Measurements from ENCODE around the gene FMN2. TPM values are rescaled to one million over a fixed set of nuclear protein-coding genes. Genes with fewer than 3 reads are reported as not detected.

FMN2 gene
- total RNA-seq, 1 donor from 2014 or later = not detected

DNA sequence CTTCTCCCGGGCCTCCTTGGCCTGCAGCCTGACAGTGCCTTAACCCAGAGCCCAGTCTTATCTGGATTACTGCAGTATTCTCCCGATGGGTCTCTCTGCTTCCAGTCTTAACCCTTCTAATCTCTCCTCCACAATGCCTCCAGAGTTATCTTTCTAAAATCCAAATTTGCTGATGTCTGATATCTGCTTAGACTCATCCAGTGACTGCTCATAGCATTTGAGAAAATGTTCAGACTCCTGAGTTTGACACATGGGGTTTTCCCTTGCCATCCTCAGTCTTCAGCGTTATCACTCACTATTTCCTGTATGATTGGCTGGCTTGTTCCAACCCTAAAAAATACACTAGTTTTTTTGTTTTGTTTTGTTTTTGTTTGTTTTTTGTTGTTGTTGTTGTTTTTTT lies 102.0 kb downstream of the FMN2 start:
- intact Hi-C loops (cut with micrococcal nuclease) = loop anchor here (5.0 kb wide), 1 partner anchor 419 kb away; the partner anchor contains the start of gene GREM2

DNA sequence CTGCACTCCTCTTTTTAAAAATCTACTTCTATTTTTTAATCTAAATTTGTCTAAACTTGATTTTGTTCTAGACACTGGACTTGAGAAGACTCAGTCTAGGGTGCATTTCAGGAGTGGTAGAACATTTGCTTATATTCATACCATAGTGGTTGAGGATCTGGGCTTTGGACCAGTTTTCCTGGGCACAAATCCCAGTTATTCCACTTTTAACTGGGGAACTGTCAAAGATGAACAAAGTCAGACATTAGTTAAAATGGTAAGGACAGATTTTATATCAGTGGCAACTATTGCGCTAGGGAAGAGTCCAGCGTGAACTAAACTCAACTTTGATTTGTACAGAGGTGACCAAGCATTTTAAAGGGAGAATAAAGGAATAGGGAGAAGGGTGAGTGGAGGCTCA lies 102.4 kb downstream of the FMN2 start:
- intact Hi-C loops (cut with micrococcal nuclease) = loop anchor here (5.0 kb wide), 1 partner anchor 418 kb away; the partner anchor contains the start of gene GREM2

DNA sequence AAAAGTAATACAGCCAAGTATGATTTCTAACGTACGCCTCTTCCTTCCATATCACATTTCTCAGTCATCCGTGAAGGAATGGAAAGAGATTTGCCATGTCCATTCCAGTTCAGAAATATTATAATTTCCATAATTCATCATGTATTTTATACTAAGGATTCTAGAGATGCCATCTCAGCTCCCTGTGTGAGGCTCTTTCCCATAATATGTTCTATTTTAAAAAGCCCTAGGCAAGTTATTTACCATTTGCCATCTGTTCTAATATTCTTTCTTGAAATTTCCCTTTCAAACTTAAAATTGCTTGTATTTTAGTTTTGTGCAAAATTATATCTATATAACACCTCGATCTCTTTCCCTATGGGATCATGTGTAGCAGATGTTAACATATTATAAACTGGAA lies 106.7 kb downstream of the FMN2 start:
- intact Hi-C loops (cut with micrococcal nuclease) = no loop called here

GRCh38 chr1:240199758-240200645 lies 108.3 kb downstream of the FMN2 start:
- intact Hi-C loops (cut with micrococcal nuclease) = no loop called here

- intact Hi-C loops (cut with micrococcal nuclease) = no loop called here
These were observed 110.2 kb downstream of the FMN2 start for GRCh38 chr1:240201931-240202330.

- intact Hi-C loops (cut with micrococcal nuclease) = no loop called here
These were observed 115.5 kb downstream of the FMN2 start for GRCh38 chr1:240207073-240207709.

- intact Hi-C loops (cut with micrococcal nuclease) = no loop called here
These were observed 118.3 kb downstream of the FMN2 start for GRCh38 chr1:240210026-240210425.

- intact Hi-C loops (cut with micrococcal nuclease) = no loop called here
These were observed 120.9 kb downstream of the FMN2 start for GRCh38 chr1:240212556-240212955.

GRCh38 chr1:240217403-240217802 lies 125.7 kb downstream of the FMN2 start:
- intact Hi-C loops (cut with micrococcal nuclease) = no loop called here

DNA sequence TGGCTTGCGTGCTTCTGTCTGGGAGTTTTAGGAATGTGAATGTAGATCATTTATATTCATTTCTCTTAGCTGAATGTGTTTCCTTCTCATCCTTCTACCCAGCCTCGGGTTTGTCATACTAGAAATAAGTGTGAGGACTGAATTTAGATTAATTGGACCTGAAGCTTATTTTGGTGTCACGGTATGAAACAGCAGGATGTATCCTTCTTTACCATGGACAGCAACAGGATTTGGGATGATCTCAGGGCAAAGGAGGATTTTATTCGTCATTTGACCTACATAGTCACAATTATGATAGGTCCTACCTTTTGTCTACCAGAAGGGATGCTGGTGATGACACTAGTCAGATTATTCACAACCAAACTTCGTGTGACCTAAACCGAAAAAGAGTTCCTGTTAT lies 127.4 kb downstream of the FMN2 start:
- intact Hi-C loops (cut with micrococcal nuclease) = no loop called here

DNA sequence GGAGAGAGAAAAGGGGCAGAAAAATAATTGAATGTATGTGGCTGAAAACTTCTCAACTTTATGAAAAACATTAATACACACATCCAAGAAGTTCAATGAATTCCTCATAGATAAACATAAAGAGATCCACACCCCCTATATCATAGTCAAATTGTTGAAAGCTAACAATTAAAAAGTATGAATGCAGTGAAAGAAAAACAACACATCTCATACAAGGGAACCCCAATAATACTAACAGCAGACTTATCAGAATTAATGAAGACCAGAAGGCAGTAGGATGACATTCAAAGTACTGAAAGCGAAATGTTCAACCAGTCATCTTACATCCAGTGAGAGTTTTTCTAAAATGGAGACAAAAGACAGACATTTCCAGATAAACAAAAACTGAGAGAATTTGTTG lies 134.4 kb downstream of the FMN2 start:
- intact Hi-C loops (cut with micrococcal nuclease) = no loop called here

GRCh38 chr1:240230816-240231215 lies 139.1 kb downstream of the FMN2 start:
- intact Hi-C loops (cut with micrococcal nuclease) = no loop called here

- intact Hi-C loops (cut with micrococcal nuclease) = no loop called here
These were observed 140.8 kb downstream of the FMN2 start for GRCh38 chr1:240232530-240232929.

- intact Hi-C loops (cut with micrococcal nuclease) = no loop called here
These were observed 143.0 kb downstream of the FMN2 start for GRCh38 chr1:240234485-240235210.

DNA sequence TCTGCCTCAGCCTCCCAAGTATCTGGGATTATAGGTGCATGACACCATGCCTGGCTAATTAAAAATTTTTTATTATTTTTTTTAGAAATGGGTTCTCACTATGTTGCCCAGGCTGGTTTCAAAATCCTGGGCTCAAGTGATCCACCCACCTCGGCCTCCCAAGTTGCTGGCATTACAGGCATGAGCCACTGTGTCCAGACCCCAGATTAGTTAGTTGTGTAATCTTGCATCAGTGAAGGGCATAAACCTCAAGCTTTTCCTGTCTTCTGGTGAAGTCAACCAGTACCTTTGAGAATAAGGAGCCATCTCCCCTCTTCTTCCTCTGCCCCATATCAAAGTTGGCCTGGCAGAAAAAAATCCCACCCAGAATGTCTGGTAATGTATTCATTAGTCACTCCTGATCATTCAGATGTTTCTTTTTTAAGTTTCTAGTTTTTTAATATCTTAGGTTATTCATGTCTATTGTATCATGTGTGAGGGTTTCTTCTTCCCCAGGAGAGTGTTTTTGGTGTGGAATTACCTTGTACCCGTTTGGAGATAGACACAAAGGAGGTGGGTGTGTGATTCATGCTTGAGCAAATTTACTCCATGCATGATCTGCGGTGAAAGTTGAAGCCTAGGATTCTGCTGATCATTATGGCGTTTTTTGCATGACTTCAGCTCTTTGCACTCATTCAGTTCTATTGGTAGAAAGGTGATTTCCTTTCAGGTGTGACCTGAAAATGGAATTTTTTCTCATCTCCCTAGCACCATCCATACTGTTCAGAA lies 144.0 kb downstream of the FMN2 start:
- intact Hi-C loops (cut with micrococcal nuclease) = no loop called here

GRCh38 chr1:240237305-240237721 lies 145.6 kb downstream of the FMN2 start:
- intact Hi-C loops (cut with micrococcal nuclease) = no loop called here

DNA sequence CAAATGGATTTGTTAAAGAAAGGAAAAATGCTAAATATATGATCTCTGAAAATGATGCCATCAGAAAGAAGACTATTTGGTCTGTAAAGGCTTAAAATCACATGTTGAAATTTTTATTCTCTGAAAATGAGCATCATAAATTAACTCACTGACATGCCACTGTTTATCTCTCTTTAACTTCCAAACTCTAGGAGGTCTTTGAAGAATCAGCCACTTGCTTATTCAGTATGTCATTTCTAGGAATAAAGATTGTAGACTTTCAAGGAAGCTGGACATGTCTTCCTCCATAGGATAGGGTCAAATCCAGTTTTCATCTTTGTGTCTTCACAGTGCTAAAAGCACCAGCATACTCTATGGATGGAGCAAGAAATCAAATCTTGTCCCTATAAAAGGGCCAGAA lies 147.6 kb downstream of the FMN2 start:
- intact Hi-C loops (cut with micrococcal nuclease) = no loop called here

DNA sequence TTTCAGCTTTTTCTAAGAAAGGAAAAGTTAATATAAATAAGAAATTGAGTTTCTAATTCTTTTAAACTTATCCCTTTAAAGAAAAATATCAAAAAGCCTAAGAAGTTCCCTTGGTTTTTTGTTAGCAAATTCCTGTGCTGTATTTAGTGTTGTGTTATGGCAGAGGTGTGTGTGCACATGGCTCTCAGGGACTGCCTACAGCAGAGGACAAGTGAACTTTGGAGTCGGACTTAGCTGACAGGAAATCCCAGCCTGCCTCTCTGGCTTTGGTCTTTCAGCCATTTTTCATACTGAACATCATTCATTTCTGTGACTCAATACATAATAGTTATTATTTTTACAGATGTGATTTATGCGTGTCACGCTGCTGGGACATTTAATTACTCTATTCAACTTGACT lies 149.6 kb downstream of the FMN2 start:
- intact Hi-C loops (cut with micrococcal nuclease) = no loop called here

DNA sequence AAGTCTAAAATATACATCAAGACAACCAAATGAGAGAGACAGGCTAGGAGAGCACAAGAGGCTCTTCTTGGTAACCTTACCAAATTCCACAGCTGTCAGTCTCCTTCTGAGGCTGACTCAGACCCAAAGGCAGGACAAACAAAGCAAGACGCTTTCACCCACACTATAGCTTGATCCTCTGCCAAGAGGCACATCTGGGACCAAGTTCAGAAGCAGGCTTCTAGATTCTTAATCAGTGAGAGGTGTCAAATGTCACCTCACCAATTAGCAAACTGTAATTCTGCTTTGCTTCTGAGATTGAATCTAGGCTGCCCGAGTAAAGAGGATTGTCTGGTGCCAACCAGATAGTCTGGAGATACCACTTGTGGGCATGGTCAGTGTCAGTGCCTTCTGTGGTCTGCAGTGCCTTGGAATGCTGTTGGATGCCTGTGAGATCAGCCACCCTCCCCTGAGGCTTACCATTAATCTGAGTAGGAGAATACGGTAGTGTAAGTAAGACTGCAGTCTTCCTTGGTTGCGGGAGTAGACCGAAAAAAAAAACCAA lies 151.0 kb downstream of the FMN2 start:
- intact Hi-C loops (cut with micrococcal nuclease) = no loop called here

GRCh38 chr1:240244968-240245628 lies 153.4 kb downstream of the FMN2 start:
- intact Hi-C loops (cut with micrococcal nuclease) = no loop called here

All from T-helper 2 cell treated with Interferon-gamma antibody and Interleukin-4, amounts not matched to agents 100 ng/mL and 5 ng/mL, for 36 hours (primary cell).